WI38 (cell line): ENCODE results near the gene UBE2E2.

Source experiments
- H3K4me3 ChIP-seq: 2 replicates; pipeline ENCODE4 v1.5.1; 2011; ENCODE audit warnings: low read depth, mild to moderate bottlenecking, control low read depth, low read length
- CTCF ChIP-seq: IDR thresholded peaks from 2 replicates; pipeline ENCODE4 v1.5.1; 2012; ENCODE audit warnings: low read depth, mild to moderate bottlenecking, control low read depth, low read length

UBE2E2 gene

GRCh38 chr3:23314981-23315762 lies 112.0 kb downstream of the UBE2E2 start:
- H3K4me3 ChIP-seq: no peak overlapping the region
- TF ChIP-seq CTCF: no peak

- no peak overlapping the region for H3K4me3 ChIP-seq
- TF ChIP-seq CTCF: no peak
Measured at GRCh38 chr3:23316924-23317323, 113.8 kb downstream of the UBE2E2 start.

- H3K4me3 ChIP-seq: no peak overlapping the region
- no peak for TF ChIP-seq CTCF
Measured at GRCh38 chr3:23319366-23320312, 116.5 kb downstream of the UBE2E2 start.

DNA sequence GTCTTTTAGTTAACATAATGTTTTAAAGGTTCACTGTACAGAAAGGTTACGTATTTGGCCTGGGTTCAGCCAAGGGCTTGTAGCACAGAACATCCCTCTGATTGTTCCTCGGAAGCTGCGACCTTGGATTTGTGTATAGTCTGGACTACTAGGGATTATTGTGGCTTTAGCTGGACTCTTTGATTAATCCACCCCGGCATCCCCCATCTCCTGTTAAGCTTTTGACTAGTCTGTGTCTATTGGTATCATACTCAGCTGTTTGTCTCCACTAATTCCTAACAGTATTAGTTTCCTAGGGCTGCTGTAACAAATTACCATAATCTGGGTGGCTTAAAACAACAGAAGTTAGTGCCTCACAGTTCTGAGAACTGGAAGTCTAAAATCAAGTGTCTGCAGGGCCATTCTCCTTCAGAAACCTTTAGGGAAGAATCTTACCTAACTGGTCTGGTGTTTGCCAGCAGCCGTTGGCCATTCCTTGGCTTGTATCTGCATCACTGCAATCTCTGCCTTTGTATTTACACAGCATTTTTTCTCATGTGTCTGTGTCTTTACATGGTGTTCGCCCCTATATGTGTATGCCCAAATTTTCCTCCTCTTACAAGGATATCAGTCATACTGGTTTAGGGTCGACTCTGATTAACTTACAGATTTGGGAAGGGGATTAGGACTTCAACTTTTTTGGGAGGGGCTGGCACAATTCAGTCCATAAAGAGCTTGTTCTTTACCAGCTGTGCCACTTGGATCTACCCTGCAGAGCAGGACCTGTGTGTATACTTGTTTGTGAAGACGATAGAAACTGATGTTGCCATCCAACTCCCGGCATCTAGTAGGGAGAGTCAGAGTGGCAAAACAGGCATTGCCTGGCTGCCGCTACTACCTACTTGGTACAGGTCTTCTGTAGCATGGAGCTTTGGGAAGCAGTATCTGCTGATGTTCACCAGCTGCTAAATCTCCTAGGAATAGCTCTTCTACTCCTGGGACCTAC lies 117.8 kb downstream of the UBE2E2 start:
- H3K4me3 ChIP-seq: no peak overlapping the region
- TF ChIP-seq CTCF: no peak

DNA sequence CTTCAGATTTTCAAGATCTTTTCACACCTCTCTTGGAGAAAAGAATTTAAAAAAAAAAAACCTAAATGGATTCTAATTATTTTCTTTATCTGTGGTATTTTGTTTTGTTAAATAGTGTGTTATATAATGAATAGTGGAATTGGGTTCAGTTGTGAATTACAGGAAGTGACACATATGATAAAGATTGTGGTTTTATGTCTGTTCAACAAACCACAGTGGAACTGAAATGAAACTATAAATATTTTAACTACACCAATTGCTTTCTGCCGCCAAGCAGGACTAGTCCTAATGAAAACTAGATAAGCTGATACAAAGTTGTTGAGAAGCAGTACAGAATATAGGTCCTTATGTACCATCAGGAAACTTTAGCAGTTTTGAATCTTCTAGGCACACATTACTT lies 121.6 kb downstream of the UBE2E2 start:
- TF ChIP-seq CTCF: no peak
- H3K4me3 ChIP-seq: no peak overlapping the region

DNA sequence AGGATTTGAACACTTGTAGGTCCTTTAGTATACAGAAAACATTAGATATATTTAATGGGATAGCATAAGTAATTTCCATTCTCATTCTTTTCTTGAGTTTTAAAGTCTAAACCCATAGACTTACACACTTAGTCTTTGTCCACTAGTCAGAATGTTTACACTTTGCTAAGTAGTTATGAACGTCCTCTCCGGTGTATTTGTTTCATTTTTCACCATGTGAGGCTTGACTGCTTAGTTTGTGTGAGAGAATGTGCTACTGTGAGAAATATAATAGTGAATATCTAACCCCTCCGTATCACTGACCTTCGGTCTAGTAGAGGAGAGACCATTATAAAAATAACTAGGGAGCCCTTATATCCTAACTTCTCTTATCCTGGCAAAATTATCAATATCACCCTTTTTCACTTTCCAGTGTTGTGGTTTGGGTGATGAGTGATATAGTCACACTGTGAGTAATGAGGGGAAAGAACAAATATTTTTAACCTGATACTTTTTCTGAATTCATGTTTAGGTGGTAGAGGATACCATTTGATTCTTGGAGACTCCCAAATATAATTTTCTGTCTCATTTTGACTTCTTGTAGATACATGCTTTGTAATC lies 122.4 kb downstream of the UBE2E2 start:
- no peak overlapping the region for H3K4me3 ChIP-seq
- TF ChIP-seq CTCF: no peak
